GM19463 (cell line): ENCODE data around the gene MRPS5.

ENCODE experiments used
- ATAC-seq: cut with Tn5 transposase; IDR thresholded peaks from one replicate; pipeline ENCODE4 v1.9.1; 2021; ENCODE audit warnings: mild to moderate bottlenecking, moderate library complexity; ENCODE audit not compliant: unreplicated experiment

The MRPS5 gene

GRCh38 chr2:95061119-95061512 lies 60.5 kb downstream of the MRPS5 start:
- no peak for ATAC-seq

GRCh38 chr2:95060446-95061118 lies 61.0 kb downstream of the MRPS5 start:
- ATAC-seq, result no peak

- no peak for ATAC-seq
These were observed 61.8 kb downstream of the MRPS5 start for GRCh38 chr2:95059656-95060370.

- no peak for ATAC-seq
These were observed 62.5 kb downstream of the MRPS5 start for GRCh38 chr2:95058989-95059641.

GRCh38 chr2:95058466-95058988 lies 63.1 kb downstream of the MRPS5 start:
- ATAC-seq, result no peak

GRCh38 chr2:95057535-95058370 lies 63.9 kb downstream of the MRPS5 start:
- ATAC-seq, result no peak

- ATAC-seq, result no peak
These were observed 64.8 kb downstream of the MRPS5 start for GRCh38 chr2:95056461-95057459.

- no peak for ATAC-seq
These were observed 65.6 kb downstream of the MRPS5 start for GRCh38 chr2:95056044-95056443.

- ATAC-seq, result no peak
These were observed 66.3 kb downstream of the MRPS5 start for GRCh38 chr2:95055262-95055661.

GRCh38 chr2:95054016-95054415 lies 67.6 kb downstream of the MRPS5 start:
- ATAC-seq, result no peak

- no peak for ATAC-seq
These were observed 68.1 kb downstream of the MRPS5 start for GRCh38 chr2:95053543-95053942.

- ATAC-seq, result no peak
These were observed 68.7 kb downstream of the MRPS5 start for GRCh38 chr2:95052804-95053479.

GRCh38 chr2:95052307-95052706 lies 69.3 kb downstream of the MRPS5 start:
- ATAC-seq, result no peak

GRCh38 chr2:95051626-95052025 lies 70.0 kb downstream of the MRPS5 start:
- ATAC-seq, result no peak

GRCh38 chr2:95050385-95051300 lies 71.0 kb downstream of the MRPS5 start:
- ATAC-seq, result no peak

GRCh38 chr2:95049961-95050360 lies 71.6 kb downstream of the MRPS5 start:
- ATAC-seq, result no peak

- no peak for ATAC-seq
These were observed 72.0 kb downstream of the MRPS5 start for GRCh38 chr2:95049683-95049955.
